CD4-positive, alpha-beta T cell treated with Interleukin-6 for 4 hours (primary cell): ENCODE data around the gene SGTA.

Source experiments
- DNase-seq: peaks from one replicate; pipeline ENCODE4 v3.0.0-alpha.2; 2020; ENCODE audit warnings: mixed read lengths

SGTA gene

GRCh38 chr19:2809387-2810140 lies 26.5 kb upstream of the SGTA start:
- DNase-seq: no peak

- DNase-seq: no peak
Observed at GRCh38 chr19:2808129-2808941, 25.3 kb upstream of the SGTA start.

- no peak for DNase-seq
Observed at GRCh38 chr19:2807379-2808128, 24.5 kb upstream of the SGTA start.

GRCh38 chr19:2806736-2807378 lies 23.8 kb upstream of the SGTA start:
- DNase-seq: no peak

- DNase-seq: no peak
Observed at GRCh38 chr19:2805991-2806649, 23.0 kb upstream of the SGTA start.

- no peak for DNase-seq
Observed at GRCh38 chr19:2805261-2805900, 22.3 kb upstream of the SGTA start.

GRCh38 chr19:2804156-2805004 lies 21.3 kb upstream of the SGTA start:
- DNase-seq: no peak

- no peak for DNase-seq
Observed at GRCh38 chr19:2803486-2804155, 20.5 kb upstream of the SGTA start.

- DNase-seq: no peak
Observed at GRCh38 chr19:2802826-2803225, 19.8 kb upstream of the SGTA start.

- DNase-seq: no peak
Observed at GRCh38 chr19:2800506-2800905, 17.4 kb upstream of the SGTA start.

- DNase-seq: no peak
Observed at GRCh38 chr19:2799273-2800020, 16.4 kb upstream of the SGTA start.

GRCh38 chr19:2798733-2799132 lies 15.7 kb upstream of the SGTA start:
- DNase-seq: no peak

- no peak for DNase-seq
Observed at GRCh38 chr19:2798158-2798685, 15.1 kb upstream of the SGTA start.

GRCh38 chr19:2797280-2797679 lies 14.2 kb upstream of the SGTA start:
- DNase-seq: no peak

GRCh38 chr19:2796659-2797266 lies 13.7 kb upstream of the SGTA start:
- no peak for DNase-seq

GRCh38 chr19:2795827-2796658 lies 13.0 kb upstream of the SGTA start:
- no peak for DNase-seq

GRCh38 chr19:2793577-2793976 lies 10.5 kb upstream of the SGTA start:
- DNase-seq: no peak

- DNase-seq: no peak
Observed at GRCh38 chr19:2793126-2793525, 10.1 kb upstream of the SGTA start.
